Inferior parietal cortex (tissue), 1 donor: ENCODE measurements around the gene LETM1.

Experiments
- DNase-seq: peaks from one replicate; pipeline ENCODE4 v3.0.0-alpha.2; 2016; ENCODE audit errors: extremely low spot score

Gene LETM1

DNA sequence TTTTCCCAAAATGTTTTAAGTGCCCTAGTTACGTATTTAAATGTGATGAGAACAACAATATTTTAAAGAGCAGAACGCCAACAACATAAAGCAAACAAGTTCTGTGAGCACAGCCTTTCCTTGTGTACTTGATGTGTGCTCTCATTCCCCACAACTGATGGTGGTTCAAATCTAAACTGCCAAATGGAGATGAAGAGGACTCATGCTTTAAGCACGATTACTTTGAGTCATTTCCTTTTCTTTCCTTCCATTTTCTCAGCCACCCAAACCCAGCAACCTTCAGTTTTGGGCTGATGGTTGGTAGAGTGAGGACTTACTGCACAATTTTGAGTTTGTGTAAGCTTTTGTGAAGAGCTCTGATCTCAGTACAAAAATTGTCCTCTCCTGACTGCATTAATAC lies 16.9 kb upstream of the LETM1 start:
- DNase-seq = no peak

DNA sequence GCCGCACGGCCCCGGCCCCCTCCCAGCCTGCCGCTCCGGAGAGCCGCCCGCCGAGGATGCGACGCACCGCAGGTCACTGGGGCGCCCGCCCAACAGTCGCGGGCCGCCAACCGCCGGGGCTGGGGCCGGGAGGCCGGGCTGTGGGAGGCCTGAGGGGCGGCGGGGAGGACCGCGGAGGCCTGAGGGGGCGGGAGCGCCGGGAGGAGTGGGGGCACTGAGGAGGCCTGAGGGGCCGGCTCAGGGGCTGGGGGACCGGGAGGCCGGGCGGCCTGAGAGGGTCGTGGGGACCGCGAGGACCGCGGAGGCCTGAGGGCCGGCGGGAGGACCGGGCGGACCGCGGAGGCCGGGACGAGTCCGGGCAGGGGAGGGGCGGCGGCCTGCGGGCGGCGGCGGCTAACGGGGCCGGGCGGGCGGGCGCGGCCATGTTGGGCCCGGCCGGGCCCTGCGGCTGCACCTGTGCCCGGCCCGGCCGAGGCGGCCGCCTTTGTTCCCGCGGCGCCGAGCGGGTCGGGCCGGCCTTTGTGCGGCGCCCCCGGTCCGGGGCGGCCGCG lies 15.6 kb upstream of the LETM1 start:
- no peak for DNase-seq

DNA sequence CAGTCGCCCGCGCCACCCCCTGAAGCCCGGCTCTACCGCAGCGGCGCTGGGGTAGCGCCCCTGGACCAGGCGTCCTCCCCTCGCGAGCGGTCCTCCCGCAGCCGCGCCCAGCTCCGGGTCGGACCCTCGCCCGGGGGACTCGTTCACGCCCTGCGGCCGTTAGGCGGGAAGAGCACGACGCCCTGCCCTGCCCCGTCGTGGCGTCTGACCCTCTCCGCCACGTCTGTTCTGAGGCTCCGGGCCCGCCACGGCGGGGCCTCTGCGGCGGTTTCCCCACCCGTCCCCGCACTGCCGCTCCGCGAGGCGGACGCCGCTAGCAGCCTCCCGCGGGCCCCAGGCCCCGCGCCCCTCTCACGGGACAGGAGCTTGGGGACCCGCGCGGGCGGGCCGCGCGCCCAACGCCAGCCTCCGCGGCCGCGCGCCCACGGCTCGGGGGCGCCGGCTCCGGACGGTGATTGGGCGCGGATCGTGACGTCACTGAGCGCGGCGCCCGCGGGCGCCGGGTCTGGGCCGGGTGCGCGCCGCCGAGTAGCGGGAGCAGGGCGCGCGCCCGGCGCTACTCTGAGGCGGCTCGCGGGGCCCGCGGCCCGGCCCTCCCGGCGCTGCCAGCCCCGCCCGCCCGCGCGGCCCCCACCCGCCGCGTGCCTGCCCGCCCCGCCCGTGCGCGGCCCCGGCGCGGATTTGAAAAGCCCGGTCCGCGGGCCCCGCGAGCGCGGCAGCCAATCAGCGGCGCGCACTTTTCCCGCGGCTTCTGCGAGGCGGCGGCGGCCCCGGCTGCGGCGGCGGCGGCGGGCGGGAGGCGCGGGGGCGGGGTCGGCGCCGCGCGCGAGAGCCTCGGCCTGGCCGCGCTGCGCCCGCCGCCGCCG lies 14.9 kb upstream of the LETM1 start, which contains the start of gene NSD2:
Gene NSD2, plus strand, starts transcription at position 816 of the 866 bp plus-strand sequence. CDS start 29,262 bp downstream, outside the sequence.
- DNase-seq = peak; percentile 79

DNA sequence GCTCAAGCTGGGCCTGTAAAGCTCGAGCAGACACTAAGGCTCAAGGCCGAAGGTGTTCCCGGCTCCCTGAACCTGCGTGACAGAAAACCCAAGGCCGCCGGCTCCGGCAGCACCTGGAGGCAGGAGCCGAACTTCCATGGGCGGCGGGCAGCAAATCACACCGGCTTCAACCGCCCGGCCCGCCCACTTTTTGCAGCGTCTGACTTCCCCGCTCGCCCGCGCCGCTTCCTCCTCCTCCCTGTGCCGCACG lies 14.3 kb upstream of the LETM1 start:
- DNase-seq = peak; percentile 46

DNA sequence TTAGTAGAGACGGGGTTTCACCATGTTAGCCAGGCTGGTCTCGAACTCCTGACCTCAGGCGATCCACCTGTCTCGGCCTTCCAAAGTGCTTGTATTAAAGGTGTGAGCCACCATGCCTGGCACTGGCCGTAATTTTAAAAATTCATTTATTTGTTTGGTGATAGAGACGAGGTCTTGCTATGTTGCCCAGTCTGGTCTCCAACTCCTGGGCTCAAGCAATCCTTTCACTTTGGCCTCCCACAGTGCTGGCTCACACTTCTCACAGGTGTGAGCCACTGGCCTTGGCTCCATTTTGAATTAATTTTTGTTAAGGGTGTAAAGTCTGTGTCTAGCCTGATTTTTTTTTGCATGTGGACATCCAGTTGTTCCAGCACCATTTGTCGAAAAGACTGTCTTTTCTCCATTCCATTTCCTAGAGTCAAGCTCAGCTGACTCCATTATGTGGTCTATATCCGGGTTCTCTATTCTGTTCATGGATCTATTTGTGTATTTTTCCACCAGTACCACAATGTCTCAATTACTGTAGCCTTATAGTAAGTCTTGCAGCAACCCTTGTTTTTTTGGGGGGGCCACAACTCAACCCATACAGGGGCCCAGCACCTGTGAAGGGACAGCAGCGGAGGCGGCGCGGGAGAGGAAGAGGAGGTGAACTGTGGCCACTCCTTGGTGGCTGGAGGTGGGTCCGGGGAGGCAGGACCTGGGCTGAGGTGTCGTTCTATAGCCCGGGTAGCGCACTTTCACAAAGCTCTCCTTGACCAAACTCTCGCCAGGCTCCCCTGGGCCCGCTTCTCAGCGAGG lies 13.8 kb upstream of the LETM1 start:
- no peak for DNase-seq

DNA sequence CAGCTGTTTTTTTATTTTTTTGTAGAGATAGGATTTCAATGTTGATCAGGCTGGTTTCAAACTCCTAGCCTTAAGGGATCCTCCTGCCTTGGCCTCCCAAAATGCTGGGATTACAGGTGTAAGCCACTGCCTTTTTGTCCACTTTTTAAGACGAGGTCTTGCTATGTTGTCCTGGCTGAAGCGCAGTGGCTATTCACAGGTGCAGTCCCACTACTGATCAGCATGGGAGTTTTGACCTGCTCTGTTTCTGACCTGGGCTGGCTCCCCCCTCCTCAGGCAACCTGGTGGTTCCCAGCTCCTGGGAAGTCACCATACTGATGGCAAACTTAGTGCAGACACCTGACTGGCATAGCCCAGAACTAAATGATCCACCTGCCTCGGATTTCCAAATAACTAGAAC lies 13.0 kb upstream of the LETM1 start:
- DNase-seq = no peak

DNA sequence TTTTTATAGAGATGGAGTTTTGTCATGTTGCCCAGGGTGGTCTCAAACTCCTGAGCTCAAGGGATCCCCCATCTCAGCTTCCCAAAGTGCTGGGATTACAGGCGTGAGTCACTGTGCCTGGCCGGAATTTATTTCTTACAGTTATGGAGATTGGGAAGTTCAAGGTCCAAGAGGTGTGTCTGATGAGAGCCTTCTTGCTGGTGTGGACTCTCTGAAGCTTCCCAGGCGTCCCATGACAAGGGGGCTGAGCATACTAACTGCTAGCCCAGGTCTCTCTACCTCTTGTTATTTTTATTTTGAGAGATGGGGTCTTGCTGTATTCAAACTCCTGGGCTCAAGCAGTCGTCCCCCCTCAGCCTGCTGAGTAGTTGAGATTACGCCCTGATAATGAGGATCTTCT lies 12.3 kb upstream of the LETM1 start:
- DNase-seq = no peak

DNA sequence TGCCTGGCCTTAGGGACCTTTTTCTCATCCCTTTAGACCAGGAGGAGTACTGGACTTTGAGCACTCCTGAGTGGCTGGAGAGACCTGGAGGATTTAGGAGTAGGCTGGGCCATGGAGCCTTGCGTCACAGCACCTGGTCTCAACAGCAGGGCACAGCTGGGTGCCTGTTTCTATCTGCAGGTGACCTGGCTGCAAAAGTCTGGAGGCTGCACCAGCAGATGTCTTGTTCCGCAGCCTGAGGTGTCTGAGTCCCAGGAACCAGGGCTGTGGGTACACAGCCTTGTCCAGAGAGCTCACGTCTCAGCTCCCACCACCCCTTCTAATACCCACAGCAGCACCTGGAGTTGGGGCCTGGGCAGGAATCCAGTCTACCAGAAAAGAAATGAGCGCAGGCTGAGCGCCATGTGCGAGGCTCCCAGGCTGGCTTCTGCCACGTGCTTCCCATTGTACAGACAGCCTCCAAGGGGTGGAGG lies 10.3 kb upstream of the LETM1 start:
- DNase-seq = no peak

DNA sequence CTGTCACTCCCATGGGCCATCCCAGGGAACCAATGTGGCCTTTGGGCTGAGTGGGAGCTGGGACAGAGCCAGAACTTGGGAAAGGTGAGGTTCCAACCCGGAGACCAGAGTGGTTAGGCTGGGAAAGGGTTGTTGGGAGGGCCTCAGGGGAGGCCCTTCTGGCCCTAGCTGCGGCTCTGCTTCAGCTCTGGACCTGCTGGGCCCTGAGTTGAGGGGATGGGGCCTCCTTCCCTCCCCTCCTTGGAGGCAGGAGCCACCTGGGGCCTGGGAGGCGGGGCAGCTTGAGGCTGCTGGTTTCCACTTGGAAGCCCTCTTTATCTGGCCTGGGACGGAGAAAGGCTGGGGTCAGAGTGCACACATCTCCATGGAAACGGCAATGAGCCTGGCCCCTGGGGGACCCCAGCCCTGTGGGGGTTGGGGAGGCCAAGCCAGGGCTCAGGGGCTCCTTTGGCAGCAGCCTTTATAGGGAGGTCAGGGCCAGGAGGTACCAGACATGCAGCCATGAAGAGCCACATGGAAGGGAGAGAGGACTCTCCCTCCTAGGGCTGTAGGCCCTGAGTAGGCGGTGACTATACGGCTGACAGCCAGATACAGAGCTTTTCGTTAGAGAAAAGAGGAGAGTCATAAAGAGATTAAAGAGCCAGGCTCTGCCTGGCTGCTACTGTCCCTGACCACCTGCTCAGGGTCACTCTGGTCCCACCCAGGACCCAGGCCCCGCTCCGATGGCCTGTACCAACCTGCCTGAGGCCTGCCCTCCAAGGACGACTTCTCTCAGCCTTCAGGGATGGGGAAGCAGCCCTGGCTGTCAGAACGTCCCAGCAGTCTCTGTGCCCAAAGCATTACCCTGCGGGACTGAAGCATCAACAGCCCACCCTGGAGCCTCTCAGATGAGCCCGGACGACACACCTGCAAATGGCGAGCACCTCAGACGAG lies 8.4 kb upstream of the LETM1 start:
- no peak for DNase-seq

DNA sequence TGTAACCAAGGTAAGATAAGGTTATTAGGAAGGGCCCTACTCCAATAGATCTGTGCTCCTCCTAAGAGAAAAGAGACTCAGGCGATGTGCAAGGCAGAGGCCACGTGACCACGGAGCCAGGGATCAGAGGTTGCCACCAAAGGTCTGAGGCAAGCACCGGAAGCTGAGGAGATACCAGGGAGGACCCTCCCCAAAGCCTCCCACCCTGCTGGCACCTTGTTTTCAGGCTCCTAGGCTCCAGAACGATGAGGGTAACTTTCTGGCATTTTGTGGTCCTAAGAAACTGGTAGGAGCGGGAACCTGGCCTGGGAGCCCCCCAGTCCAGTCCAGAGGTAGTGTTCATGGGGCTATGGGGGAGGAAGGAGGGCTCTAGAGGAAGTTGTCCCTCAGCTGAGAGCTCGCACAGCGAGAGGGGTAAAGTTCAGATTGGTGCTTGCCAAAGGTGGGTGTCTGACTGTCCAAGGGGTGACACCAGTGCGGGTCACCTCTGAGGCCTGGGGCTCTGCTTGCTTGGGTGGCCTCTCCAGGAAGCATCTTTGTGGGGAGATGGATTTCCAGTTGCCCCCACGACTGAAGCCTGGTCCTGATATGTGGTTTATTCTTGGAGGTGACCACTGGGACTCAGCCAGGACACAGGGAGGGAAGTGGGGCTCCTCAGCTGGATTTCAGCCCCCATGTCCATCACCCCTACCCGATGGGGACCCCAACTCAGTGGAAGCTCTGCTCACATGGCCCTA lies 7.5 kb upstream of the LETM1 start:
- DNase-seq = no peak

DNA sequence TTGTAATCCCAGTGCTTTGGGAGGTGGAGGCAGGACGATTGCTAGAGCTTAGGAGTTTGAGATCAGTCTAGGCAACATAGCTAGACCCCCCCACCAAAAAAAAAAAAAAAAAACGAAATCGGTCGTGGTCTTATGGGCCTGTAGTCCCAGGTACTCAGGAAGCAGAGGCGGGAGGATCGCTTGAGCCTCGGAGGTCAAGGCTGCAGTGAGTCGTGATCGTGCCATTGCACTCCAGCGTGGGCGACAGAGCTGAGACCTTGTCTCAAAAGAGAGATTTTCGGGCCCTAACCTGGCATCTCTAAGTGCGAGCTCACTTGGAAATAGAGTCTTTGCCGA lies 7.0 kb upstream of the LETM1 start:
- DNase-seq = no peak

DNA sequence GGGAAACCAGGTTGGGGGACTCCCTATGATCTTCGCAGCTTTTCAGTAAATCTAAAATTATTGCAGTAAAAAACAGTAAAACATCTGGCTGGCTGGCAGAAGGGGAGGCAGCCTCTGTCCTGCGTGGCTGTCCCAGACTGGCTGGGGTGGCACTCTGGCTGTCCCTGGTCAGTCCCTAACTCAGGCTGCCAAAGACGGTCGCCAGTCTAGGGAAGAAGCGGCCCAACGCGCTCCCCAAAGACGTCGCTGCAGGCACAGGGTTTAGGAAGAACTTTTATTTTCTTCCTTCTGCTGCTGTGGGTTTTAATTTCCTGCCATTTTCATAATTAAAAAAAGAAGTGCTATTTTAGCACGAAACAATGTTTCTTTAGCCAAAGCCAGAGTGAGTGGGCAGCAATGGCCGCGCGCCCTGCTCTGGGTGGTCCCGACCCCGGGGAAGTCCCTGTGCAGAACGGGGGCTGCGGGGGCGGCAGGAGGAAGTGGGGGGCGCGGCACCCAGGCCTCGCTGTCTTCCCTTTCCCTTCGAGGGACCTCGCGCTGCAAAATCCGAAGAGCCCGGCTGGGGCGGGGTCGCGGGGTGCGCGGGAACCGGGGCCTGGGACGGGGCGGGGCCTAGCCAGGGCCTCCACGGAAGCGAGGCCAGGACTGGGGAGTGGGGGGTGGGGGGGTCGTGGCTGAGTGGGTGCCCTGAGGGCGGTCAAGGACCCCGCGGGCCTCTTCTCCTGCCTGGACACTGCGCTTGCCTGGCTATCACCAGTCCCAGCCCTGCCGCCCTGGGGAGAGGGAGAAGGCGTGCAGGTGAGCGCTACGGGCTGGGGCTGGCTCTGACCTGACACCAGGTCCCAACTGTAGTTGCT lies 6.3 kb upstream of the LETM1 start:
- no peak for DNase-seq

DNA sequence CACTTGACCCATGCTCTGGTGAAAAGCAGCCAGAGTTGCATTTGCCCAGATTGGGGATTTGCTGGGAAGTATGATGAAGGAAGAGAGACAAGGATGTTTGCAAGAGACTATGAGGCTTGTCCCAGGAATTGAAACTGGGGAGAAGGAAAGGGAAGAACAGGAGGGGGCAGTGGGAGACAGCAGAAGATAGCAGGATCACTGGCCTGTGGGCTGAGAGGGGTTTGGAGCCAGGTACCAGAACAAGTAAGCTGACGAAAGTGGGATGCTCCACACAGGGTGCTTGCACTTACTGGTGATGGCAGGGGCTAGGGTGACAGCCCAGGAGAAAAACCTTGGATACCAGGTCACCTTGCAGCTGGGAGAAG lies 3.4 kb upstream of the LETM1 start:
- DNase-seq = no peak

DNA sequence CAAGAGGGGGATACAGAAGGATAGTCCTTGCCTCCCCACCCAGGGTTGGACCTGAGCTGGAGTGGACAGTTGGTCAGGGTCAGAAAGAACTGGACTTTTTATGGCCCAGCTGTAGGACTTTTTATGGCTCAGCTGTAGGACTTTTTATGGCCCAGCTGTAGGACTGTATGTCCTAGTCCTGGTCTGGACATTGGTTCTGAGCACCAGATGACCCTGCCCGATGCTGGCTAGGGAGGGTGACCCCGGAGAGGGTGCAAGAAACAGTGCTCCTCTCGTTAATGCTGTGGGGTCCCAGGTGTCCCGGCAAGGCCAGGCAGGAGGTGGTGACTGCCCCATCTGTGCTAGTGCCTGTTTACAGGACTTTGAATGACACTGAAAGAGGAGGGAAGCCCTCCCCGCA lies 2.0 kb upstream of the LETM1 start:
- DNase-seq = no peak

DNA sequence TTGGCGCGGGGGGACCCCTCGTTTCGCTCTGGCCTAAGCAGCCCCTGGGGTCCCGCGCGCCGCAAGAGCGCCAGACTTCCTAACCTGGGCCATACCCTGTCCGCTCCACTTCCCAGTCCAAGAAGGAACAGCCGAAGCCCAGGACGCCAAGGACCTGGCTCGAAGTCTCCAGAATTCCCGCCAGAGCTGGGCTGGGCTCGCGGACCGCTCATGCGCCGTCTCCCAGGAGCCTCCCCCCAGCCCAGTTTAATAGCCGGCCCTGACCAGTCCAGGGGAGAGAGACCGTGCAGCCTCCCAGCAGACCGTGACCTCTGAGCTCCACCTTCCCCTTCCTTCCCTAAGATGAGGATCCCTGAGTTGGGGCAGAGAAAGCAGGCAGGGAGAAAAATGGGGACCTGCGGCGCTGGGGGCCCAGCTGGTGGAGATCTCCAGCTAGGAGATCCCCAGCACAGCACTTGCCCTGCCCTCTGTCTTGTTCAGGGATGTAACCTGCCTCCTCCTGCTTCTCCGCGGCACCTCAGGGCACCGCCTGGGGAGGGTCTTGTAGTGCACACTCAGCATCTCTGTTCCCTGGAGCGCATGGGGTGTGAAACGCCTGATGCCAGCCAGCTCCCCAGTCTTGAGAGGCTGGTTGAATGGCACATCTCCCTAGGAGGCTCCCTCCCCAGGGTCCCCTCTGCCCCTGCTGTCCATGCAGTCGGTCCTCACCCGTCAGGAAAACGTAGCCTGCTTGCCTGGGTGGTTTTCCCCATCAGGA lies 1.2 kb upstream of the LETM1 start:
- DNase-seq = no peak

DNA sequence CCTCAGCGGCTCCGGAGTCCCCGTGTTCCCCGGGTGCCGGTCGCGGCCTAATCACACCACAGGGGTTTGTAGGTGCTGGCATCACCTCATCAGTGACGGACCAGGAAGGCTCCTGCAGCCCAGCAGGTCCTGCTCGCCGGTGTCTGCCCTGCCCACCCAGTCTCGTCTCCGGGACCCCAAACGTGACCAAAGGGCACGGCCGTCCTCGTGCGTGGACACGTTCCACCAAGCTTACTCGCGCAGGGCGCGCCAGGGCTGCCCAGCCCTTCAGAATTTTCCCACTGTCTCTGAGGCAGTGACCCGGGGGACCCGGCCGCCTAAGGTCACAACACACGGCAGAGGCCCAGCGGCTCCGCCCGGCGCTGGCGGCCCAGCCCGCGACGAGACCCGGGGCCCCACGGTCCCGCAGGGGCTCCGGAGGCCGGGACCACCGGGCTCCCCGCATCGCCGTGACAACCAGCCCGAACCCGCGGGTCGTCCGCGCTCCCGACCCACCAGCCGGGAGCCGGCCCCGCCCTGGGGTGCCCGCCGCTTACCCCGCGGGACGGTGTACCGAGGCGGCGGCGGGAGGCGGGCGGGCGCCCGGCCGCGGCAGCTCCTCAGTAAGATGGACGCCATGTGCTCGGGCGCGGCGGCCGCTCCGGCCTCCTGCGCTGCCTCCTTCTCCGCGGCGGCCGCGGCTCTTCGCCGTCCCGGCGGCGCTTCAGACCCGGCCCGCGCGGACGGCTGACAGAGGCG lies 454 bp downstream of the LETM1 start:
- DNase-seq = no peak

DNA sequence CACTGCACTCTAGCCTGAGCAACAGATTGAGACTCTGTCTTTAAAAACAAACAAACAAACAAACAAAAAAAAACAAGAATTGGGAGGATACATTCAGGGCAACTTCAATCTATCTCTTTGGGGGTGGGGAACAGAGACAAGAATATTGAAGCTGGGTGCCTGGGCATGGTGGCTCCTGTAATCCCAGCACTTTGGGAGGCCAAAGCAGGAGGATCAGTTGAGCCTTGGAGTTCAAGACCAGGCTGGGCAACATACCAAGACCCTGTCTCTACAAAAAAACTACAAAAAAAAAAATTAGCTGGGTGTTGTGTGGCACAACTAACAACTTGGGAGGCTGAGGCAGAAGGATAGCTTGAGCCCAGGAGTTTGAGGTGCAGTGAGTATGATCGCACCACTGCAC lies 1.2 kb downstream of the LETM1 start:
- DNase-seq = no peak

DNA sequence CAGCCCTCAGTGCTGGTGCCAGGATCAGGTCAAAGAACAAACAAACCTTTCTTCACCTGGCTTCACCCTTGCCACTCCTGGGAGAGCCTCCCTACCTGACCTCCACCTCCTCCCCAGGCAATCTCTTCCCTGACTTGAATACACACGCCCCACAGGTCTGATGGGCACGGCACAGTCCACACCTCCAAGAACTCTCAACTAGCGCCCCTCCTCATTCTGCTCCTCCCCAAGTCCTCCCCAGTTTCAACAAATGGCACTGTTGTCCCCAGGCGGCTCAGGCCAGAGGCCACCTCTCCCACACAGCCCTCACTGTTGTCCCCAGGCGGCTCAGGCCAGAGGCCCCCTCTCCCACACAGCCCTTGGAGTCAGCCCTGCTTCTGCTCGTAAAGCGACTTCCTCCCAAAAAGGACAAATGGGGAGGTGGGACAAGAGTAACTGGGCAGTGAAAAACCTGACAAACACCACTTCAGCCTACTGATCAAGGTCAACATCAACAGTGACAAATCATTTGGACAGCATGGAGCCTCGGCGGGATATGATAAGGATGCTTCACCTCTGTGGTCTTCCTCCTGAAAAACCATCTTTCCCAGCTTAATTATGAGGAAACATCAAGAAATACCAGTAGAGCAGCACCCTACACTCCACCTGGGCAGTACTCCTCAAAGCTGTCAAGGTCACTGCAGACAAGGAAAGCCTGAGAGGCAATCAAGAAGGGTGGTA lies 2.9 kb downstream of the LETM1 start:
- DNase-seq = no peak
